SKM-1 treated with dmso at 0.1 percent for 144 hours (cell line): ENCODE results near the gene PLA2G3.

Source experiments
- DNase-seq: peaks from one replicate; lab custom pipeline; 2025; ENCODE audit not compliant: unreplicated experiment; lab: John Stamatoyannopoulos, UW

Gene PLA2G3

GRCh38 chr22:31088233-31088986 is 51.9 kb downstream of the PLA2G3 start:
- DNase-seq: no peak

- DNase-seq: no peak
Measured at GRCh38 chr22:31087744-31088215, 52.5 kb downstream of the PLA2G3 start.

GRCh38 chr22:31086703-31087330 is 53.5 kb downstream of the PLA2G3 start:
- DNase-seq: no peak

GRCh38 chr22:31085928-31086327 is 54.4 kb downstream of the PLA2G3 start:
- DNase-seq: no peak

GRCh38 chr22:31085493-31085824 is 54.8 kb downstream of the PLA2G3 start:
- no peak for DNase-seq

GRCh38 chr22:31084811-31085492 is 55.4 kb downstream of the PLA2G3 start:
- peak; percentile 61 for DNase-seq
